Ovary (tissue), 9 donors: ENCODE results near the gene ELSPBP1. TPM values are rescaled to one million over a fixed set of nuclear protein-coding genes. Genes with fewer than 3 reads are reported as not detected.

Source experiments
- DNase-seq, 5 donors: peaks; one replicate each; pipeline ENCODE4 v3.0.0-alpha.2; 2019 to 2020
- H3K27ac ChIP-seq, 2 donors: fragments of 200-600 bp; one replicate each; pipeline versions ENCODE4 v1.5.1 to v1.8.0; 2019 to 2022
- H3K27me3 ChIP-seq: fragments of 200-600 bp; one replicate; pipeline ENCODE4 v1.8.0; 2022
- H3K36me3 ChIP-seq: fragments of 200-600 bp; sonication (generic); one replicate; pipeline ENCODE4 v1.5.1; 2019
- H3K4me1 ChIP-seq: one replicate; pipeline ENCODE4 v1.8.1; 2013; ENCODE audit warnings: mild to moderate bottlenecking, moderate library complexity; ENCODE audit not compliant: insufficient read depth
- H3K4me3 ChIP-seq: fragments of 200-600 bp; sonication (generic); one replicate; pipeline ENCODE4 v1.5.1; 2017
- H3K9me3 ChIP-seq, 2 donors: fragments of 200-600 bp in 1 of 2; sonication (generic) in 1 of 2; one replicate each; pipeline versions ENCODE4 v1.5.1 to v1.8.1; 2013 to 2019; ENCODE audit warnings: mild to moderate bottlenecking in 1 of 2, moderate library complexity in 1 of 2
- EP300 ChIP-seq: sonication (generic); formaldehyde crosslinking; IDR thresholded peaks from one replicate; pipeline ENCODE4 v1.6.1; 2017; ENCODE audit warnings: antibody characterized with exemption
- POLR2A ChIP-seq: fragments of 450-650 bp; IDR thresholded peaks from one replicate; pipeline ENCODE4 v1.6.1; 2017; ENCODE audit warnings: antibody characterized with exemption, mild to moderate bottlenecking, moderate library complexity
- WGBS, 3 donors: extraction: QIAGEN DNeasy Blood & Tissue Kit in 1 of 3; methylation state at CpG; one replicate each; pipeline versions ENCODE4 v1.1.5 to v1.1.7; 2013 to 2017; 5-methylcytosine and 5-hydroxymethylcytosine counted together
- intact Hi-C, 4 donors: fragments of 100-400 bp; cut with DNase I; formaldehyde crosslinking; loops; one replicate each; pipeline versions ENCODE4 v1.11.0 to v1.15.1; 2022 to 2023
- polyA plus RNA-seq, 2 donors: library from polyadenylated mRNA; stranded (reverse); fragments of 200-250 nt in 1 of 2; fragments of 350-450 nt in 1 of 2; fragmentation: Illumina TruSeq in 1 of 2; extraction: RNeasy Lipid Tissue Mini Kit (QIAGEN cat#74804) in 1 of 2; gene quantifications; one replicate each; pipeline ENCODE4 v1.2.3, GENCODE V29; 2013 to 2014
- total RNA-seq, 7 donors: library from RNA; depleted of rRNA in 2 of 7; stranded (reverse); fragments of >200 nt in 2 of 7; fragmentation: NEBNext Ultra II Directional in 3 of 7; extraction: Animal tissue kit (Norgen Biotek cat#: 25700) in 3 of 7; gene quantifications; one replicate each; pipeline versions ENCODE4 v1.1.0 to v1.2.4, GENCODE V29; 2016 to 2023
- TF ChIP-seq, protein P1 (sequence below), 3 donors: fragments of 450-650 bp in 2 of 3; fragments of 200-600 bp in 1 of 3; IDR thresholded peaks; one replicate each; pipeline versions ENCODE4 v1.5.1 to v1.8.0; 2016 to 2022; ENCODE audit warnings: antibody characterized with exemption in 3 of 3, mild to moderate bottlenecking in 1 of 3
- donor health status: DM: no; HTN: no; CAD: no; lungs with moderate emphysema.
- donor health status: DM: no; HTN: no; CAD: no.
- donor health status: Bipolar disorder and iron deficiency.
- donor health status: DM: yes; HTN: yes; CAD: no.
- donor health status: DM: no; HTN: no; CAD: no.
- donor health status: DM: yes; HTN: yes; CAD: no.

The ELSPBP1 gene
- total and polyA plus RNA-seq, 9 donors = 0.55 TPM; not detected in 8

DNA sequence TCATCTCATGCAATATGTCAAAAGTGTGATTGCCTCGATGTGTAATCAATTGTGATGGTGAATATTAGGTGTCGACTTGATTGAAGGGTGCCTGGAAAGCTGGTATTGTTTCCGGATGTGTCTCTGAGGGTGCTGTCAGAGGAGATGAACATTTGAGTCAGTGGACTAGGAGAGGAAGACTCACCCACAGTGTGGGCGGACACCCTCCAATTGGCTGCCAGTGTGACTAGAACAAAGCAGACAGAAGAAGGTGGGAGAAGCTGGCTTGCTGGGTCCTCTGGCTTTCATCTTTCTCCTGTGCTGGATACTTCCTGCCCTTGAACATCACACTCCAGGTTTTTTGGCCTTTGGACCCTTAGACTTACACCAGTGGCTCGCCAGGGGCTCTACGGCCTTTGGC, 64.9 kb downstream of the ELSPBP1 start:
- intact Hi-C loops = no loop called here
- Histone ChIP-seq H3K4me3 (no peak overlapping the region), H3K4me1 (no peaks in the 10 kb centered on the region), H3K36me3 (no peaks in the 10 kb centered on the region), H3K27me3 (no peaks in the 10 kb centered on the region), H3K27ac (no peak overlapping the region), H3K9me3 (no peaks in the 10 kb centered on the region)
- 87 to 91% (median 90%) methylated on average over 6 of the region's 6 CpGs for WGBS, 3 donors
- DNase-seq = no peak
- TF ChIP-seq EP300 (no peak), POLR2A (no peak)
- TF ChIP-seq, protein P1, sequence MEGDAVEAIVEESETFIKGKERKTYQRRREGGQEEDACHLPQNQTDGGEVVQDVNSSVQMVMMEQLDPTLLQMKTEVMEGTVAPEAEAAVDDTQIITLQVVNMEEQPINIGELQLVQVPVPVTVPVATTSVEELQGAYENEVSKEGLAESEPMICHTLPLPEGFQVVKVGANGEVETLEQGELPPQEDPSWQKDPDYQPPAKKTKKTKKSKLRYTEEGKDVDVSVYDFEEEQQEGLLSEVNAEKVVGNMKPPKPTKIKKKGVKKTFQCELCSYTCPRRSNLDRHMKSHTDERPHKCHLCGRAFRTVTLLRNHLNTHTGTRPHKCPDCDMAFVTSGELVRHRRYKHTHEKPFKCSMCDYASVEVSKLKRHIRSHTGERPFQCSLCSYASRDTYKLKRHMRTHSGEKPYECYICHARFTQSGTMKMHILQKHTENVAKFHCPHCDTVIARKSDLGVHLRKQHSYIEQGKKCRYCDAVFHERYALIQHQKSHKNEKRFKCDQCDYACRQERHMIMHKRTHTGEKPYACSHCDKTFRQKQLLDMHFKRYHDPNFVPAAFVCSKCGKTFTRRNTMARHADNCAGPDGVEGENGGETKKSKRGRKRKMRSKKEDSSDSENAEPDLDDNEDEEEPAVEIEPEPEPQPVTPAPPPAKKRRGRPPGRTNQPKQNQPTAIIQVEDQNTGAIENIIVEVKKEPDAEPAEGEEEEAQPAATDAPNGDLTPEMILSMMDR (IDR thresholded peaks at IDR 0.05) = no peak

GRCh38 chr19:48060381-48060780, 65.9 kb downstream of the ELSPBP1 start:
- Histone ChIP-seq H3K9me3 (no peaks in the 10 kb centered on the region), H3K27ac (no peak overlapping the region), H3K4me1 (no peaks in the 10 kb centered on the region), H3K27me3 (no peaks in the 10 kb centered on the region), H3K36me3 (no peaks in the 10 kb centered on the region), H3K4me3 (no peak overlapping the region)
- TF ChIP-seq, protein P1 (IDR thresholded peaks at IDR 0.05) = no peak
- no peak for TF ChIP-seq EP300
- TF ChIP-seq POLR2A = no peak
- intact Hi-C loops = no loop called here
- no peak for DNase-seq
- WGBS, 3 donors = 85 to 93% (median 88%) methylated on average over 5 of the region's 5 CpGs

- 40 to 51% (median 42%) methylated on average over 37 of the region's 37 CpGs for WGBS, 3 donors
- Histone ChIP-seq H3K4me3 (no peak overlapping the region), H3K36me3 (no peaks in the 10 kb centered on the region), H3K27me3 (no peaks in the 10 kb centered on the region), H3K4me1 (no peaks in the 10 kb centered on the region), H3K9me3 (no peaks in the 10 kb centered on the region), H3K27ac (no peak overlapping the region)
- no peak for DNase-seq
- no peak for TF ChIP-seq EP300
- no peak for TF ChIP-seq POLR2A
- TF ChIP-seq, protein P1 (IDR thresholded peaks at IDR 0.05) = no peak
- intact Hi-C loops = no loop called here
Observed at GRCh38 chr19:48061401-48062344, 67.2 kb downstream of the ELSPBP1 start.

- Histone ChIP-seq H3K27ac (no peak overlapping the region), H3K9me3 (no peaks in the 10 kb centered on the region), H3K4me1 (no peaks in the 10 kb centered on the region), H3K36me3 (no peaks in the 10 kb centered on the region), H3K4me3 (no peak overlapping the region), H3K27me3 (no peaks in the 10 kb centered on the region)
- WGBS, 3 donors = 22 to 47% (median 26%) methylated on average over 2 of the region's 2 CpGs
- intact Hi-C loops = no loop called here
- DNase-seq = no peak
- TF ChIP-seq, protein P1 (IDR thresholded peaks at IDR 0.05) = no peak
- no peak for TF ChIP-seq POLR2A
- TF ChIP-seq EP300 = no peak
Observed at GRCh38 chr19:48064509-48064908, 70.1 kb downstream of the ELSPBP1 start.
